OCI-LY1 (cell line): ENCODE measurements around the gene MRPL33.

ENCODE experiments used
- EZH2 ChIP-seq: fragments of 200-600 bp; sonication (generic), shearing (Covaris generic); IDR thresholded peaks from 2 replicates; pipeline ENCODE4 v1.8.0; 2017; ENCODE audit warnings: borderline replicate concordance, mixed run types, mild to moderate bottlenecking, antibody characterized with exemption, low read length, moderate library complexity, mixed read lengths
- TF ChIP-seq, protein P1 (sequence below): fragments of 200-600 bp; sonication (generic), shearing (Covaris generic); IDR thresholded peaks from 2 replicates; pipeline ENCODE4 v1.5.1; 2017; ENCODE audit warnings: mild to moderate bottlenecking, antibody characterized with exemption, low read length, moderate library complexity, mixed read lengths

DNA sequence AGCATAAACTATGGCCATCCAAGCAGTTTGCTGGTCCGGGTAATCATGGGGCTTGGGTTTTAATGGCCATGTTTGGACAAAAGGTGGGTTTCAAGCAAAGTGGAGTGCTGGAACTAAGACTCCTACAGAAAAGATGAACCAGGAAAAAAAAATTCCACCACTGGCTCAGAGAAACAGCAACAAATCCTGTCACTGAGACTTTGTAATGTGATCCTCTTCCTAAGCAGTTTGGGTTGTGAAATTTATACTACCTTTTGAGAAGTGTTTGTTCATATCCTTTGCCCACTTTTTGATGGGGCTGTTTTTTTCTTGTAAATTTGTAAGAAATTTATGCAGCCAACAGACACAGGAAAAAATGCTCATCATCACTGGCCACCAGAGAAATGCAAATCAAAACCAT, 40.2 kb downstream of the MRPL33 start:
- TF ChIP-seq, protein P1, sequence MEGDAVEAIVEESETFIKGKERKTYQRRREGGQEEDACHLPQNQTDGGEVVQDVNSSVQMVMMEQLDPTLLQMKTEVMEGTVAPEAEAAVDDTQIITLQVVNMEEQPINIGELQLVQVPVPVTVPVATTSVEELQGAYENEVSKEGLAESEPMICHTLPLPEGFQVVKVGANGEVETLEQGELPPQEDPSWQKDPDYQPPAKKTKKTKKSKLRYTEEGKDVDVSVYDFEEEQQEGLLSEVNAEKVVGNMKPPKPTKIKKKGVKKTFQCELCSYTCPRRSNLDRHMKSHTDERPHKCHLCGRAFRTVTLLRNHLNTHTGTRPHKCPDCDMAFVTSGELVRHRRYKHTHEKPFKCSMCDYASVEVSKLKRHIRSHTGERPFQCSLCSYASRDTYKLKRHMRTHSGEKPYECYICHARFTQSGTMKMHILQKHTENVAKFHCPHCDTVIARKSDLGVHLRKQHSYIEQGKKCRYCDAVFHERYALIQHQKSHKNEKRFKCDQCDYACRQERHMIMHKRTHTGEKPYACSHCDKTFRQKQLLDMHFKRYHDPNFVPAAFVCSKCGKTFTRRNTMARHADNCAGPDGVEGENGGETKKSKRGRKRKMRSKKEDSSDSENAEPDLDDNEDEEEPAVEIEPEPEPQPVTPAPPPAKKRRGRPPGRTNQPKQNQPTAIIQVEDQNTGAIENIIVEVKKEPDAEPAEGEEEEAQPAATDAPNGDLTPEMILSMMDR, result no peak
- TF ChIP-seq EZH2, result no peak
